T-helper 2 cell treated with Interferon-gamma antibody and Interleukin-4, amounts not matched to agents 100 ng/mL and 5 ng/mL, for 36 hours (primary cell): ENCODE measurements around the gene PSMB10. TPM values are rescaled to one million over a fixed set of nuclear protein-coding genes. Genes with fewer than 3 reads are reported as not detected.

ENCODE experiments used
- intact Hi-C: fragments of 100-400 bp; cut with micrococcal nuclease; formaldehyde crosslinking; loops from one replicate; pipeline ENCODE4 v1.15.1; 2023
- total RNA-seq: library from RNA; stranded (reverse); gene quantifications from 2 replicates; pipeline ENCODE4 v1.2.3, GENCODE V29; 2022

The PSMB10 gene
- total RNA-seq, 1 donor from 2014 or later, result 335 TPM

GRCh38 chr16:67893743-67894399 is 42.8 kb downstream of the PSMB10 start:
- intact Hi-C loops, result loop anchor here (1.0 kb wide), 3 partner anchors 41 to 74 kb away; partner anchors contain the start of genes NUTF2 and SLC12A4

GRCh38 chr16:67892899-67893742 is 43.5 kb downstream of the PSMB10 start, which contains the start of gene PSKH1:
PSKH1 (plus strand) TSS chr16:67893254; CDS start chr16:67908750, 15,496 bp downstream.
- intact Hi-C loops, result loop anchor here (1.0 kb wide), 3 partner anchors 42 to 75 kb away; partner anchors contain the start of genes NUTF2 and SLC12A4

GRCh38 chr16:67892375-67892774 is 44.3 kb downstream of the PSMB10 start:
- intact Hi-C loops, result no loop called here

- intact Hi-C loops, result no loop called here
These were observed 48.3 kb downstream of the PSMB10 start for GRCh38 chr16:67888331-67888730.

GRCh38 chr16:67886387-67886786 is 50.3 kb downstream of the PSMB10 start:
- intact Hi-C loops, result no loop called here

GRCh38 chr16:67885976-67886375 is 50.7 kb downstream of the PSMB10 start:
- intact Hi-C loops, result no loop called here

- intact Hi-C loops, result no loop called here
These were observed 51.1 kb downstream of the PSMB10 start for GRCh38 chr16:67885545-67885944.

GRCh38 chr16:67884684-67885083 is 52.0 kb downstream of the PSMB10 start, which contains the start of gene NRN1L:
NRN1L (plus strand) TSS chr16:67884885; CDS start chr16:67884904, 19 bp downstream.
- intact Hi-C loops, result no loop called here

Other genes with a start within 250 kb of the PSMB10 start
- 12.1 and 14.2 TPM in 2 replicates for gene GFOD2, start 217.5 kb downstream of the PSMB10 start, total RNA-seq
- gene RANBP10, start 130.3 kb downstream of the PSMB10 start, total RNA-seq, result 22.7 and 23.2 TPM in 2 replicates
- gene TSNAXIP1, start 130.0 kb downstream of the PSMB10 start, total RNA-seq, result 0.36 and 0.73 TPM in 2 replicates
- gene THAP11, start 94.5 kb downstream of the PSMB10 start, total RNA-seq, result 44.3 and 45.8 TPM in 2 replicates
- gene NUTF2, start 89.9 kb downstream of the PSMB10 start, total RNA-seq, result 138 and 143 TPM in 2 replicates
- gene CENPT, start 89.2 kb downstream of the PSMB10 start, total RNA-seq, result 54.2 and 54.4 TPM in 2 replicates
- gene EDC4, start 63.8 kb downstream of the PSMB10 start, total RNA-seq, result 106 and 112 TPM in 2 replicates
- gene NRN1L, start 52.0 kb downstream of the PSMB10 start, total RNA-seq, result 0.61 and 0.84 TPM in 2 replicates
- gene PSKH1, start 43.6 kb downstream of the PSMB10 start, total RNA-seq, result 20.7 and 22.1 TPM in 2 replicates
- gene CTRL, start 5.0 kb downstream of the PSMB10 start, total RNA-seq, result 9.6 and 11.9 TPM in 2 replicates
- 16.8 and 20.5 TPM in 2 replicates for gene LCAT, start 7.3 kb upstream of the PSMB10 start, total RNA-seq
- 40.2 and 41.9 TPM in 2 replicates for gene SLC12A4, start 31.8 kb upstream of the PSMB10 start, total RNA-seq
- gene DPEP3, start 43.6 kb upstream of the PSMB10 start, total RNA-seq, result 0.14 TPM in 1 of 2 replicates, not detected in the other
- 14.8 and 16.8 TPM in 2 replicates for gene DPEP2, start 62.6 kb upstream of the PSMB10 start, total RNA-seq
- gene DPEP2NB, start 79.1 kb upstream of the PSMB10 start, total RNA-seq, result not detected in 2 replicates
- 14.5 and 16.5 TPM in 2 replicates for gene DDX28, start 86.4 kb upstream of the PSMB10 start, total RNA-seq
- 23.8 and 25.0 TPM in 2 replicates for gene DUS2, start 86.4 kb upstream of the PSMB10 start, total RNA-seq
- 203 and 205 TPM in 2 replicates for gene NFATC3, start 148.5 kb upstream of the PSMB10 start, total RNA-seq